PC-9 (cell line): ENCODE measurements around the gene GAK.

Source experiments
- EZH2 ChIP-seq: fragments of 200-600 bp; sonication (generic); IDR thresholded peaks from 2 replicates; pipeline ENCODE4 v1.8.0; 2017; ENCODE audit warnings: antibody characterized with exemption, low read depth
- TF ChIP-seq, protein P1 (sequence below): fragments of 200-600 bp; sonication (generic); conservative IDR thresholded peaks from 2 replicates; pipeline ENCODE4 v1.6.1; 2017; ENCODE audit warnings: mixed run types, antibody characterized with exemption, mild to moderate bottlenecking, moderate library complexity

DNA sequence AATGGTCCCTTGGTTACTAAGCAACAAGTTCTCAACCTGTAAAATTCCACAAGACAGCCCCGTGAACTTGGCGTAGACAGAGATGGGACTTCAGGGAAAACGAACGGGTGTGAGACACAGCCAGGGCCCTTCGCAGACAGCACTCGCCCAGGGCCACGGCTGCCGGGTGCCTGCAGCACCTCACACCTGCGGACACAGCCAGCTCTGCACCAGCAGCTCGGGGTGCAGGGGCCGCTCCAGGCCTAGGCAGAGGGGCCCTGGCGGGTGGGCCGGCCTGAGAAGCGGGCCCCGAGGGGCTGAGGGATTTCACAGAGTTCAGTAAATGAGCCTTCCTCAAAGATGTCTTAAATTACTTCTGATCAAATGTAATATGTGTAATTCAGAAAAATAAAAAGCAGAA lies 34.0 kb downstream of the GAK start:
- TF ChIP-seq, protein P1, sequence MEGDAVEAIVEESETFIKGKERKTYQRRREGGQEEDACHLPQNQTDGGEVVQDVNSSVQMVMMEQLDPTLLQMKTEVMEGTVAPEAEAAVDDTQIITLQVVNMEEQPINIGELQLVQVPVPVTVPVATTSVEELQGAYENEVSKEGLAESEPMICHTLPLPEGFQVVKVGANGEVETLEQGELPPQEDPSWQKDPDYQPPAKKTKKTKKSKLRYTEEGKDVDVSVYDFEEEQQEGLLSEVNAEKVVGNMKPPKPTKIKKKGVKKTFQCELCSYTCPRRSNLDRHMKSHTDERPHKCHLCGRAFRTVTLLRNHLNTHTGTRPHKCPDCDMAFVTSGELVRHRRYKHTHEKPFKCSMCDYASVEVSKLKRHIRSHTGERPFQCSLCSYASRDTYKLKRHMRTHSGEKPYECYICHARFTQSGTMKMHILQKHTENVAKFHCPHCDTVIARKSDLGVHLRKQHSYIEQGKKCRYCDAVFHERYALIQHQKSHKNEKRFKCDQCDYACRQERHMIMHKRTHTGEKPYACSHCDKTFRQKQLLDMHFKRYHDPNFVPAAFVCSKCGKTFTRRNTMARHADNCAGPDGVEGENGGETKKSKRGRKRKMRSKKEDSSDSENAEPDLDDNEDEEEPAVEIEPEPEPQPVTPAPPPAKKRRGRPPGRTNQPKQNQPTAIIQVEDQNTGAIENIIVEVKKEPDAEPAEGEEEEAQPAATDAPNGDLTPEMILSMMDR: no peak
- no peak for TF ChIP-seq EZH2
